ENCODE results near the gene MACROD2. TPM values are rescaled to one million over a fixed set of nuclear protein-coding genes. Genes with fewer than 3 reads are reported as not detected.

The MACROD2 gene
- total RNA-seq, 1 experiment from 2014 or later: not detected

GRCh38 chr20:15756002-15756753 lies 1760.9 kb downstream of the MACROD2 start:
- no peak overlapping the region for H3K27ac ChIP-seq

GRCh38 chr20:15756754-15757115 lies 1761.4 kb downstream of the MACROD2 start:
- Histone ChIP-seq H3K4me1 (replicated peaks) (no peaks in the 10 kb centered on the region), H3K36me3 (no peaks in the 10 kb centered on the region)

More at GRCh38 chr20:15756002-15756753, 1760.9 kb downstream of the MACROD2 start:
- no peaks in the 10 kb centered on the region for H3K4me1 ChIP-seq (replicated peaks)
- H3K4me3 ChIP-seq: no peak overlapping the region
- no peaks in the 10 kb centered on the region; the same call in 1 of the 2 replicates for H3K27me3 ChIP-seq (replicated peaks)
- no peaks in the 10 kb centered on the region; the same call in 1 of the 2 replicates for H3K9me3 ChIP-seq (replicated peaks)
- DNase-seq (ENCODE audit: low read depth in 1 of 2, low spot score in 2 of 2): no peak
- no peaks in the 10 kb centered on the region for H3K36me3 ChIP-seq

GRCh38 chr20:15759594-15759993 lies 1764.3 kb downstream of the MACROD2 start:
- H3K27ac ChIP-seq: no peak overlapping the region
- H3K27me3 ChIP-seq (replicated peaks): no peaks in the 10 kb centered on the region
- H3K9me3 ChIP-seq (replicated peaks): no peaks in the 10 kb centered on the region
- no peaks in the 10 kb centered on the region for H3K36me3 ChIP-seq
- DNase-seq (ENCODE audit: low read depth in 1 of 2, low spot score in 2 of 2): no peak
- no peaks in the 10 kb centered on the region for H3K4me1 ChIP-seq (replicated peaks)
- H3K4me3 ChIP-seq: no peak overlapping the region

More at GRCh38 chr20:15756754-15757115, 1761.4 kb downstream of the MACROD2 start:
- H3K27ac ChIP-seq: no peak overlapping the region
- no peaks in the 10 kb centered on the region; the same call in 1 of the 2 replicates for H3K27me3 ChIP-seq (replicated peaks)
- no peaks in the 10 kb centered on the region for H3K9me3 ChIP-seq (replicated peaks)
- DNase-seq (ENCODE audit: low read depth in 1 of 2, low spot score in 2 of 2): no peak
- H3K4me3 ChIP-seq: no peak overlapping the region

- H3K36me3 ChIP-seq: no peaks in the 10 kb centered on the region
- H3K4me1 ChIP-seq (replicated peaks): no peaks in the 10 kb centered on the region
- no peaks in the 10 kb centered on the region for H3K9me3 ChIP-seq (replicated peaks)
- no peaks in the 10 kb centered on the region for H3K27me3 ChIP-seq (replicated peaks)
- DNase-seq (ENCODE audit: low read depth in 1 of 2, low spot score in 2 of 2): no peak
- H3K27ac ChIP-seq: no peak overlapping the region
- no peak overlapping the region for H3K4me3 ChIP-seq
These were observed 1764.8 kb downstream of the MACROD2 start for GRCh38 chr20:15760001-15760621.

GRCh38 chr20:15763366-15763765 lies 1768.0 kb downstream of the MACROD2 start:
- DNase-seq (ENCODE audit: low read depth in 1 of 2, low spot score in 2 of 2): no peak
- H3K36me3 ChIP-seq: no peaks in the 10 kb centered on the region
- no peak overlapping the region for H3K27ac ChIP-seq
- no peaks in the 10 kb centered on the region for H3K27me3 ChIP-seq (replicated peaks)
- no peaks in the 10 kb centered on the region for H3K9me3 ChIP-seq (replicated peaks)
- H3K4me1 ChIP-seq (replicated peaks): no peaks in the 10 kb centered on the region
- no peak overlapping the region for H3K4me3 ChIP-seq

GRCh38 chr20:15767586-15767985 lies 1772.3 kb downstream of the MACROD2 start:
- no peak for DNase-seq (ENCODE audit: low read depth in 1 of 2, low spot score in 2 of 2)
- Histone ChIP-seq H3K36me3 (no peaks in the 10 kb centered on the region), H3K9me3 (replicated peaks) (no peaks in the 10 kb centered on the region), H3K4me1 (replicated peaks) (no peaks in the 10 kb centered on the region), H3K4me3 (no peak overlapping the region), H3K27ac (no peak overlapping the region), H3K27me3 (replicated peaks) (no peaks in the 10 kb centered on the region)

- Histone ChIP-seq H3K27me3 (replicated peaks) (no peaks in the 10 kb centered on the region), H3K4me1 (replicated peaks) (no peaks in the 10 kb centered on the region), H3K4me3 (no peak overlapping the region), H3K27ac (no peak overlapping the region), H3K9me3 (replicated peaks) (no peaks in the 10 kb centered on the region), H3K36me3 (no peaks in the 10 kb centered on the region)
- DNase-seq (ENCODE audit: low read depth in 1 of 2, low spot score in 2 of 2): no peak
These were observed 1772.9 kb downstream of the MACROD2 start for GRCh38 chr20:15767999-15768741.

GRCh38 chr20:15772826-15773225 lies 1777.5 kb downstream of the MACROD2 start:
- no peaks in the 10 kb centered on the region for H3K27me3 ChIP-seq (replicated peaks)
- no peak overlapping the region for H3K27ac ChIP-seq

GRCh38 chr20:15774926-15775325 lies 1779.6 kb downstream of the MACROD2 start:
- no peaks in the 10 kb centered on the region for H3K4me1 ChIP-seq (replicated peaks)
- no peaks in the 10 kb centered on the region for H3K9me3 ChIP-seq (replicated peaks)
- no peak overlapping the region for H3K27ac ChIP-seq
- no peaks in the 10 kb centered on the region for H3K27me3 ChIP-seq (replicated peaks)
- H3K36me3 ChIP-seq: no peaks in the 10 kb centered on the region
- H3K4me3 ChIP-seq: no peak overlapping the region
- DNase-seq (ENCODE audit: low read depth in 1 of 2, low spot score in 2 of 2): no peak

More at GRCh38 chr20:15772826-15773225, 1777.5 kb downstream of the MACROD2 start:
- H3K4me1 ChIP-seq (replicated peaks): no peaks in the 10 kb centered on the region
- H3K36me3 ChIP-seq: no peaks in the 10 kb centered on the region
- no peaks in the 10 kb centered on the region for H3K9me3 ChIP-seq (replicated peaks)
- no peak for DNase-seq (ENCODE audit: low read depth in 1 of 2, low spot score in 2 of 2)
- no peak overlapping the region for H3K4me3 ChIP-seq

GRCh38 chr20:15776770-15777466 lies 1781.6 kb downstream of the MACROD2 start:
- H3K4me3 ChIP-seq: no peak overlapping the region
- H3K27me3 ChIP-seq (replicated peaks): no peaks in the 10 kb centered on the region
- no peaks in the 10 kb centered on the region for H3K9me3 ChIP-seq (replicated peaks)
- no peak overlapping the region for H3K27ac ChIP-seq
- DNase-seq (ENCODE audit: low read depth in 1 of 2, low spot score in 2 of 2): no peak
- no peaks in the 10 kb centered on the region for H3K36me3 ChIP-seq
- H3K4me1 ChIP-seq (replicated peaks): no peaks in the 10 kb centered on the region

GRCh38 chr20:15784020-15784419 lies 1788.7 kb downstream of the MACROD2 start:
- Histone ChIP-seq H3K27me3 (replicated peaks) (no peaks in the 10 kb centered on the region), H3K4me1 (replicated peaks) (no peaks in the 10 kb centered on the region), H3K4me3 (no peak overlapping the region), H3K27ac (no peak overlapping the region), H3K36me3 (no peaks in the 10 kb centered on the region), H3K9me3 (replicated peaks) (peaks cover under 1% of the 10 kb centered on the region; the same call in 1 of the 2 replicates)
- no peak for DNase-seq (ENCODE audit: low read depth in 1 of 2, low spot score in 2 of 2)

GRCh38 chr20:15789079-15789478 lies 1793.8 kb downstream of the MACROD2 start:
- Histone ChIP-seq H3K27ac (no peak overlapping the region), H3K27me3 (replicated peaks) (no peaks in the 10 kb centered on the region), H3K36me3 (no peaks in the 10 kb centered on the region), H3K4me3 (no peak overlapping the region), H3K9me3 (replicated peaks) (peaks cover 3% of the 10 kb centered on the region; the same call in 1 of the 2 replicates), H3K4me1 (replicated peaks) (no peaks in the 10 kb centered on the region)
- no peak for DNase-seq (ENCODE audit: low read depth in 1 of 2, low spot score in 2 of 2)

GRCh38 chr20:15792855-15793254 lies 1797.5 kb downstream of the MACROD2 start:
- no peak overlapping the region for H3K4me3 ChIP-seq
- no peaks in the 10 kb centered on the region for H3K36me3 ChIP-seq
- peaks cover 3% of the 10 kb centered on the region; the same call in 1 of the 2 replicates for H3K9me3 ChIP-seq (replicated peaks)
- no peaks in the 10 kb centered on the region for H3K4me1 ChIP-seq (replicated peaks)
- no peak overlapping the region for H3K27ac ChIP-seq
- no peak for DNase-seq (ENCODE audit: low read depth in 1 of 2, low spot score in 2 of 2)
- H3K27me3 ChIP-seq (replicated peaks): no peaks in the 10 kb centered on the region
